HUES64 (cell line): ENCODE data around the gene CXCL5.

Experiments
- H3K27ac ChIP-seq: 2 replicates; pipeline ENCODE4 v1.7.0; 2013; ENCODE audit warnings: low read depth, low read length, inconsistent platforms
- H3K27me3 ChIP-seq: 2 replicates; pipeline ENCODE4 v1.6.1; 2013; ENCODE audit warnings: mild to moderate bottlenecking, low read length; ENCODE audit not compliant: insufficient read depth
- H3K36me3 ChIP-seq: 2 replicates; pipeline ENCODE4 v1.6.1; 2013; ENCODE audit warnings: mild to moderate bottlenecking, low read length; ENCODE audit not compliant: insufficient read depth
- H3K4me1 ChIP-seq: 2 replicates; pipeline ENCODE4 v1.6.1; 2013; ENCODE audit warnings: mild to moderate bottlenecking, low read length, moderate library complexity; ENCODE audit not compliant: insufficient read depth
- H3K4me3 ChIP-seq: 2 replicates; pipeline ENCODE4 v1.5.1; 2013; ENCODE audit warnings: mild to moderate bottlenecking, low read length, moderate library complexity
- H3K9ac ChIP-seq: 2 replicates; pipeline ENCODE4 v1.6.1; 2013; ENCODE audit warnings: mild to moderate bottlenecking, low read depth, low read length
- H3K9me3 ChIP-seq: 2 replicates; pipeline ENCODE4 v1.6.1; 2013; ENCODE audit warnings: low read depth, low read length; ENCODE audit not compliant: insufficient read depth
- WGBS: fragments of 150-250, 120-280 bp; methylation state at CpG from one replicate; pipeline ENCODE4 v1.1.7; 2013; ENCODE audit warnings: missing lambda C conversion rate; 5-methylcytosine and 5-hydroxymethylcytosine counted together

The CXCL5 gene

DNA sequence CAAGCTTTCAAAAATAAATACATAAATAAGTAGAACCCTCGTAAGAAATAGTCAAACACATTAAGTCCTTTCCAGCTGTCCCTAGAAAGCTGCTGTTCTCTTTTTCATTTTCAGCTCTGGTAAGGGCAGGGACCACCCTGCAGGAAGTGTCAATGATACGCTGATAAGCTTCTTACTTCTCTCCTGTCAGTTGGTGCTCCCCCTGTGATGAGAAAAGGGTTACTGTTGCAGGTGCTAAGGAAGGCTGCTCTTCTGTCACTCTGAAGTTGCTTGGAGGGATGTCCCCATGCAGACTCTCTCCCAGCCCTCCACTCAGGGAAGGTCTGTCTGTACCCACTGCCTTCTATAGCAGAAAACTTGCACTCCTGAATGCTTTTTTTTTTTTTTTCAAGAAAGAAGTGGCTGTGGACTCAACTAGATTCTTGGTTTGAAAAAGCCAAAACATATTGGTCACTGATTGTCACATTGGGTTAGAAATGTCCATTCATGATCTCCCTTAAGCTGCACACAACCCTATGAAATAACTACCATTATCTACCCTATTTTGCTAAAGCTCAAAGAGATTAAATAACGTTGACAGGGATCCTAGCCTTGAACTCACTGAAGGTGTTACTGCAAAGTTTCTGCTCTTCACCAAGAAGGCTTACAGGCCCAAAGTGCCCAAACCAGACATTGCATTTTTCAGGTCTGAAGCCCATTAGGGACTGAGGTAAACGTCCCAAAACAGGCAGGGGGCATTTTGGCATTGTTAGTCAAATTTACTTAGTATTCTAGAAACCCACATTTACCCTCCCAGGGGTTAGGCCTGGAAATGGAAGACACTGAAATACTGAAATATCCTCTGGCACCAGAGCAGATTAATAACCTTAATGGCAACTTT is 38.8 kb upstream of the CXCL5 start:
- Histone ChIP-seq H3K4me1 (peaks cover 18% of the 10 kb centered on the region), H3K4me3 (peak overlapping the region; percentile 83), H3K27ac (no peak overlapping the region), H3K36me3 (no peaks in the 10 kb centered on the region), H3K9me3 (no peaks in the 10 kb centered on the region), H3K27me3 (peaks cover 22% of the 10 kb centered on the region; the same call in 1 of the 2 replicates), H3K9ac (no peak overlapping the region)
- 34% methylated on average over 4 of the region's 4 CpGs for WGBS

- Histone ChIP-seq H3K36me3 (no peaks in the 10 kb centered on the region), H3K4me1 (peaks cover 11% of the 10 kb centered on the region), H3K27ac (no peak overlapping the region), H3K9ac (no peak overlapping the region), H3K27me3 (peaks cover 5% of the 10 kb centered on the region; the same call in 1 of the 2 replicates), H3K4me3 (no peak overlapping the region), H3K9me3 (no peaks in the 10 kb centered on the region)
Measured at GRCh38 chr4:74033739-74034138, 35.3 kb upstream of the CXCL5 start.

DNA sequence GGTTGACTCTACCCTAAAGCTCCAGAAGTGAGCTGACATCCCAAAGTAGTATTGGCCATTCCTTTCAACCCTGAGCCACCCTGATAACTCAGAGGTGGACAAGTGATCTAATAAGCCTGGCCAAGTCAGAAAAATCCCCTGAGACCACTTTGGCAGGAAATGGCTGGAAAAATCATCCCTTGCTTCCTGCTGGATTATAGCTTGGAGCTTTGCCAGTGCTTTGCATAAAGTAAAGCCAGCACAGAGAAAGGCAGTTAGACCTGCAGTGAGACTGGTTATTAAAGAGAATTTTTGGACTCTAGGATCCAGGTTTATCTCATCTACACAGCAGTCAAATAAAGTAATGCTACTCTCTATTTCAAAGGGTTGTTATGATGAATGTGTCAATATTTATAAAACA is 33.6 kb upstream of the CXCL5 start:
- Histone ChIP-seq H3K4me1 (peaks cover 3% of the 10 kb centered on the region; the same call in 1 of the 2 replicates), H3K9me3 (no peaks in the 10 kb centered on the region), H3K36me3 (no peaks in the 10 kb centered on the region), H3K27me3 (no peaks in the 10 kb centered on the region), H3K9ac (no peak overlapping the region), H3K27ac (no peak overlapping the region), H3K4me3 (no peak overlapping the region)

GRCh38 chr4:74031576-74031975 is 33.1 kb upstream of the CXCL5 start:
- Histone ChIP-seq H3K27ac (no peak overlapping the region), H3K36me3 (no peaks in the 10 kb centered on the region), H3K9ac (no peak overlapping the region), H3K27me3 (no peaks in the 10 kb centered on the region), H3K4me1 (no peaks in the 10 kb centered on the region; the same call in 1 of the 2 replicates), H3K4me3 (no peak overlapping the region), H3K9me3 (no peaks in the 10 kb centered on the region)

DNA sequence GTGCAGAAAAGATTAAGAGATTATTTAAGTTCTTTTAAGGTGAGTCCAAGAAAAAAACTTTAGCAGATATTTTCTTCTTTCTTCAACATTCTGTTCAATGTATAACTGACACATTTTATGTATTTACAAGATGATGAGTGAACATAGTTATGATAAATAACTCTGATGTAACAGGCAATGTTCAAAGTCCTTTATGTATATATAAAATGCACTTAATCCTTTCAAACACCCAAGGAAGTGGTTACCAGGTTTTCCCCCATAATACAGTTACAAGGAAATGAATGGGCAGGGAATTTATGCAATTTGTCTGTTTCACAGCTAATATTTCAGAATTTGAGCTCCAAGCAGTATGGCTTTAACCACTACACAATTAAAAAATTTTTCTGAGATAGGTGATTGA is 31.8 kb upstream of the CXCL5 start:
- H3K9me3 ChIP-seq, result no peaks in the 10 kb centered on the region
- no peak overlapping the region for H3K9ac ChIP-seq
- H3K27ac ChIP-seq, result no peak overlapping the region
- no peak overlapping the region for H3K4me3 ChIP-seq
- H3K36me3 ChIP-seq, result no peaks in the 10 kb centered on the region
- H3K4me1 ChIP-seq, result no peaks in the 10 kb centered on the region
- H3K27me3 ChIP-seq, result no peaks in the 10 kb centered on the region

- Histone ChIP-seq H3K4me1 (no peaks in the 10 kb centered on the region), H3K9me3 (no peaks in the 10 kb centered on the region), H3K36me3 (no peaks in the 10 kb centered on the region), H3K9ac (no peak overlapping the region), H3K4me3 (no peak overlapping the region), H3K27me3 (no peaks in the 10 kb centered on the region), H3K27ac (no peak overlapping the region)
- 0% methylated on average over 1 of the region's 1 CpG for WGBS
Measured at GRCh38 chr4:74028504-74028903, 30.0 kb upstream of the CXCL5 start.

DNA sequence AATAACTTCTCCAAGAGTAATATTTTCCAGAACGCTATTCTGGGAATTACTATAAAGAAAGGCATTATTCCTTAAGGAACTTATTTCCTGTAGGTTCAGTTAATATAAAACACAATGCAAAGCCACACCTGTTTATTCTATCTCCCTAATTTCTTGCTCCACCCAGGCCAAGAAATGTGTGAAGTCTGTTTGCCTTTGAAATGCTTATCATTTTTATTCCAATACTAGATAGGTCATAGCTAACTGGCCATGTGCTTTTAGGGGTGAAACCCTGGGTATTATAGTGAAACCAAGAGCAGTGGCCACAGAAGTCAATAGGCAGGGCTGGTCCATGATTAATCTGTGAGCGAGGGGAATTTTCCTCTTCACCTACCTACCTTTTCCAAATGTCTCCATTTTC is 25.2 kb upstream of the CXCL5 start:
- Histone ChIP-seq H3K4me3 (no peak overlapping the region), H3K4me1 (no peaks in the 10 kb centered on the region), H3K27ac (no peak overlapping the region), H3K36me3 (no peaks in the 10 kb centered on the region), H3K9me3 (no peaks in the 10 kb centered on the region), H3K9ac (no peak overlapping the region), H3K27me3 (no peaks in the 10 kb centered on the region)
- WGBS, result 96% methylated on average over 1 of the region's 2 CpGs

- 92% methylated on average over 2 of the region's 2 CpGs for whole genome bisulfite sequencing
- H3K4me3 ChIP-seq, result no peak overlapping the region
Measured at GRCh38 chr4:74021601-74022000, 23.1 kb upstream of the CXCL5 start.

DNA sequence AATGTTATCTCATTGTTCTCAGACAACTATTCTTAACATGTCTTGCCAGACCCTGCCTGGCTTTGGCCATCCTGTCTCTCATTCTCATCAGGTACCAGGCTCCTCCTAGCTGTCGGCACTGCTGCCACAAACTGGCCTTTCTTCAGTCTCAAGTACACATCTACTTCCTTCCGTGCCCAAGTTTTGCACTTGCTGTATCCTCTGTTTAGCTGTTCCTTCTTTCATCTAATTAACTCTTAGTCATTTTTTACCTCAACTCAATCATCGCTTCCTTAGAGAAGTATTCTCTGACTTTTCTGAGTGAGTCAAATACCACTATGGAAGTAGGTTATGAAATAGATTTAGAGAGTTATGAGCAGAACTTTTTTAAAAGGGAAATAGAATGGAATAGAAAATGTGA is 20.3 kb upstream of the CXCL5 start:
- H3K4me1 ChIP-seq, result peaks cover 14% of the 10 kb centered on the region
- H3K27me3 ChIP-seq, result no peaks in the 10 kb centered on the region
- H3K36me3 ChIP-seq, result no peaks in the 10 kb centered on the region
- WGBS, result 87% methylated on average over 3 of the region's 3 CpGs
- no peaks in the 10 kb centered on the region for H3K9me3 ChIP-seq
- no peak overlapping the region for H3K4me3 ChIP-seq
- no peak overlapping the region for H3K9ac ChIP-seq
- H3K27ac ChIP-seq, result no peak overlapping the region

More at GRCh38 chr4:74021601-74022000, 23.1 kb upstream of the CXCL5 start:
- Histone ChIP-seq H3K27me3 (no peaks in the 10 kb centered on the region), H3K9me3 (no peaks in the 10 kb centered on the region), H3K9ac (no peak overlapping the region), H3K36me3 (no peaks in the 10 kb centered on the region), H3K4me1 (peaks cover 2% of the 10 kb centered on the region; the same call in 1 of the 2 replicates), H3K27ac (no peak overlapping the region)

GRCh38 chr4:74018116-74018515 is 19.6 kb upstream of the CXCL5 start:
- H3K4me3 ChIP-seq, result no peak overlapping the region
- peaks cover 14% of the 10 kb centered on the region for H3K4me1 ChIP-seq
- no peaks in the 10 kb centered on the region for H3K9me3 ChIP-seq
- H3K36me3 ChIP-seq, result no peaks in the 10 kb centered on the region
- H3K27me3 ChIP-seq, result no peaks in the 10 kb centered on the region
- H3K27ac ChIP-seq, result no peak overlapping the region
- H3K9ac ChIP-seq, result no peak overlapping the region

DNA sequence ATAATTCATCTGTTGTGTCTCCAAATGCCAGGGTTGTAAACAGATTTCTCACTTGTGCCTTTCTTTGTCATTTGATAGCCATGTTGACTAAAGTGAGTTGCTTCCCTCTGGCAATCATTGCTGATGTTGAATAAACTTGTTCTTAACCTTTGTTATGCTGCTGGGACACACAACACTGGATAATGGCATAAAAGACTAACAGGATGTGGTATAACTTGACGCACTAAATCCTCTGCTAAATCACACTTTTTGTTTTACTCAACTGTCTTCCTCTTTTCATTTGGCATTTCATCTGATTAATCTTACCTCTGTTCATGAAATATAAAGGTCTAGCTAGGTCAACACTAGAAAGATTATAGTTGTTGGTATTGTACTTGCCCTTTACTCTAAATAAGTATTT is 17.6 kb upstream of the CXCL5 start:
- Histone ChIP-seq H3K9ac (no peak overlapping the region), H3K36me3 (no peaks in the 10 kb centered on the region), H3K27ac (no peak overlapping the region), H3K27me3 (no peaks in the 10 kb centered on the region), H3K4me3 (no peak overlapping the region), H3K9me3 (no peaks in the 10 kb centered on the region), H3K4me1 (peaks cover 14% of the 10 kb centered on the region)
- WGBS, result 43% methylated on average over 1 of the region's 1 CpG
